Activated CD4-positive, alpha-beta memory T cell treated with anti-CD3 and anti-CD28 coated beads for 36 hours (primary cell): Measurements from ENCODE around the gene OTOP3. TPM values are rescaled to one million over a fixed set of nuclear protein-coding genes. Genes with fewer than 3 reads are reported as not detected.

ENCODE experiments used
- CTCF ChIA-PET: fragments of 350-600 bp; sonication (Branson Sonifier 250); formaldehyde crosslinking; loops from one replicate; lab custom pipeline; 2021; ENCODE audit warnings: antibody characterized with exemption, inconsistent platforms; lab: Charles Lee
- POLR2A ChIA-PET: fragments of 350-600 bp; sonication (Branson Sonifier 250); formaldehyde crosslinking; loops from one replicate; lab custom pipeline; 2021; ENCODE audit warnings: antibody characterized with exemption; lab: Charles Lee
- DNase-seq: peaks from one replicate; pipeline ENCODE4 v3.0.0-alpha.2; 2020
- H3K27ac Mint-ChIP-seq: one replicate; pipeline ENCODE4 v1.8.0; 2021; ENCODE audit warnings: mixed read lengths
- H3K27me3 Mint-ChIP-seq: one replicate; pipeline ENCODE4 v1.8.0; 2021; ENCODE audit warnings: mixed read lengths
- H3K36me3 Mint-ChIP-seq: one replicate; pipeline ENCODE4 v1.8.0; 2021; ENCODE audit warnings: mixed read lengths
- H3K4me1 Mint-ChIP-seq: one replicate; pipeline ENCODE4 v1.8.0; 2021; ENCODE audit warnings: low read depth, mixed read lengths
- H3K4me3 Mint-ChIP-seq: one replicate; pipeline ENCODE4 v1.8.0; 2021; ENCODE audit warnings: mild to moderate bottlenecking, mixed read lengths
- H3K9me3 Mint-ChIP-seq: one replicate; pipeline ENCODE4 v1.8.0; 2021; ENCODE audit warnings: mixed read lengths
- intact Hi-C: fragments of 100-400 bp; cut with micrococcal nuclease; formaldehyde crosslinking; loops from one replicate; pipeline ENCODE4 v1.15.1; 2023
- total RNA-seq, 2 experiments: library from RNA; stranded (reverse); gene quantifications; one replicate each; pipeline ENCODE4 v1.2.3, GENCODE V29; 2021

OTOP3 gene
- total RNA-seq, 2 experiments from 2014 or later = not detected

GRCh38 chr17:74928786-74929185 is 6.9 kb upstream of the OTOP3 start:
- intact Hi-C loops = no loop called here
- CTCF ChIA-PET = interaction anchor here (11.6 kb wide), 1 partner anchor 29 kb away, joined by 195 read pairs; no protein-coding TSS in a partner anchor
- Mint-ChIP-seq H3K9me3 (no peaks in the 10 kb centered on the region), H3K36me3 (no peaks in the 10 kb centered on the region), H3K4me3 (no peak overlapping the region), H3K27me3 (peaks cover 53% of the 10 kb centered on the region), H3K4me1 (peaks cover 6% of the 10 kb centered on the region), H3K27ac (no peak overlapping the region)
- DNase-seq = no peak
- POLR2A ChIA-PET = no interaction called here

- no peaks in the 10 kb centered on the region for H3K4me1 Mint-ChIP-seq
- H3K4me3 Mint-ChIP-seq = no peak overlapping the region
- H3K27me3 Mint-ChIP-seq = peaks cover 45% of the 10 kb centered on the region
- ChIA-PET CTCF (interaction anchor here (0.7 kb wide), 1 partner anchor 31 kb away, joined by 3 read pairs; no protein-coding TSS in a partner anchor), POLR2A (no interaction called here)
- no peak for DNase-seq
- intact Hi-C loops = no loop called here
- H3K27ac Mint-ChIP-seq = no peak overlapping the region
- H3K36me3 Mint-ChIP-seq = no peaks in the 10 kb centered on the region
- H3K9me3 Mint-ChIP-seq = no peaks in the 10 kb centered on the region
Measured at GRCh38 chr17:74930535-74931036, 5.1 kb upstream of the OTOP3 start.

GRCh38 chr17:74935048-74935447 is 650 bp upstream of the OTOP3 start:
- POLR2A ChIA-PET = no interaction called here
- H3K9me3 Mint-ChIP-seq = no peaks in the 10 kb centered on the region
- H3K27ac Mint-ChIP-seq = no peak overlapping the region
- intact Hi-C loops = no loop called here
- CTCF ChIA-PET = interaction anchor here (0.9 to 1.8 kb wide), 2 partner anchors 27 to 144 kb away, joined by 3 read pairs; no protein-coding TSS in a partner anchor
- no peak for DNase-seq
- H3K27me3 Mint-ChIP-seq = peaks cover 55% of the 10 kb centered on the region
- no peaks in the 10 kb centered on the region for H3K4me1 Mint-ChIP-seq
- H3K36me3 Mint-ChIP-seq = no peaks in the 10 kb centered on the region
- H3K4me3 Mint-ChIP-seq = no peak overlapping the region

- peaks cover 44% of the 10 kb centered on the region for H3K27me3 Mint-ChIP-seq
- no peaks in the 10 kb centered on the region for H3K4me1 Mint-ChIP-seq
- POLR2A ChIA-PET = no interaction called here
- H3K27ac Mint-ChIP-seq = no peak overlapping the region
- intact Hi-C loops = no loop called here
- DNase-seq = no peak
- H3K9me3 Mint-ChIP-seq = no peaks in the 10 kb centered on the region
- H3K36me3 Mint-ChIP-seq = no peaks in the 10 kb centered on the region
- no peak overlapping the region for H3K4me3 Mint-ChIP-seq
- CTCF ChIA-PET = interaction anchor here (1.8 kb wide), 1 partner anchor 21 kb away, joined by 6 read pairs; no protein-coding TSS in a partner anchor
Measured at GRCh38 chr17:74936470-74936799, 737 bp downstream of the OTOP3 start.

- DNase-seq = no peak
- no peaks in the 10 kb centered on the region for H3K9me3 Mint-ChIP-seq
- H3K4me1 Mint-ChIP-seq = no peaks in the 10 kb centered on the region
- no peak overlapping the region for H3K27ac Mint-ChIP-seq
- ChIA-PET POLR2A (no interaction called here), CTCF (interaction anchor here (1.8 kb wide), 1 partner anchor 20 kb away, joined by 6 read pairs; no protein-coding TSS in a partner anchor)
- H3K36me3 Mint-ChIP-seq = no peaks in the 10 kb centered on the region
- no peak overlapping the region for H3K4me3 Mint-ChIP-seq
- H3K27me3 Mint-ChIP-seq = peaks cover 49% of the 10 kb centered on the region
- intact Hi-C loops = no loop called here
Measured at GRCh38 chr17:74937064-74938051, 1.7 kb downstream of the OTOP3 start.

- Mint-ChIP-seq H3K27ac (no peak overlapping the region), H3K9me3 (no peaks in the 10 kb centered on the region), H3K4me3 (no peak overlapping the region), H3K27me3 (peaks cover 43% of the 10 kb centered on the region), H3K36me3 (no peaks in the 10 kb centered on the region), H3K4me1 (no peaks in the 10 kb centered on the region)
- intact Hi-C loops = no loop called here
- no peak for DNase-seq
- CTCF ChIA-PET = no interaction called here
- POLR2A ChIA-PET = no interaction called here
Measured at GRCh38 chr17:74938194-74938950, 2.7 kb downstream of the OTOP3 start.

- H3K4me1 Mint-ChIP-seq = no peaks in the 10 kb centered on the region
- CTCF ChIA-PET = interaction anchor here (1.0 to 1.4 kb wide), 2 partner anchors 18 to 298 kb away, joined by 3 to 6 read pairs; no protein-coding TSS in a partner anchor
- no peak overlapping the region for H3K27ac Mint-ChIP-seq
Measured at GRCh38 chr17:74939534-74939933, 3.8 kb downstream of the OTOP3 start.

GRCh38 chr17:74941128-74941725 is 5.5 kb downstream of the OTOP3 start:
- H3K4me3 Mint-ChIP-seq = no peak overlapping the region
- no peaks in the 10 kb centered on the region for H3K9me3 Mint-ChIP-seq
- no peak for DNase-seq
- peaks cover 35% of the 10 kb centered on the region for H3K27me3 Mint-ChIP-seq
- no peaks in the 10 kb centered on the region for H3K4me1 Mint-ChIP-seq
- ChIA-PET POLR2A (no interaction called here), CTCF (no interaction called here)
- no peaks in the 10 kb centered on the region for H3K36me3 Mint-ChIP-seq
- intact Hi-C loops = no loop called here
- no peak overlapping the region for H3K27ac Mint-ChIP-seq

More at GRCh38 chr17:74939534-74939933, 3.8 kb downstream of the OTOP3 start:
- H3K4me3 Mint-ChIP-seq = no peak overlapping the region
- peaks cover 38% of the 10 kb centered on the region for H3K27me3 Mint-ChIP-seq
- POLR2A ChIA-PET = no interaction called here
- no peak for DNase-seq
- H3K9me3 Mint-ChIP-seq = no peaks in the 10 kb centered on the region
- intact Hi-C loops = no loop called here
- H3K36me3 Mint-ChIP-seq = no peaks in the 10 kb centered on the region

GRCh38 chr17:74943808-74944522 is 8.3 kb downstream of the OTOP3 start:
- DNase-seq = no peak
- no peak overlapping the region for H3K4me3 Mint-ChIP-seq

GRCh38 chr17:74945543-74945942 is 9.8 kb downstream of the OTOP3 start:
- CTCF ChIA-PET = interaction anchor here (1.0 to 2.1 kb wide), 2 partner anchors 12 to 16 kb away, joined by 3 to 14 read pairs; no protein-coding TSS in a partner anchor
- intact Hi-C loops = no loop called here

More at GRCh38 chr17:74943808-74944522, 8.3 kb downstream of the OTOP3 start:
- ChIA-PET POLR2A (no interaction called here), CTCF (interaction anchor here (2.1 kb wide), 1 partner anchor 17 kb away, joined by 14 read pairs; no protein-coding TSS in a partner anchor)
- Mint-ChIP-seq H3K27me3 (peaks cover 13% of the 10 kb centered on the region), H3K27ac (no peak overlapping the region), H3K9me3 (no peaks in the 10 kb centered on the region), H3K4me1 (no peaks in the 10 kb centered on the region), H3K36me3 (no peaks in the 10 kb centered on the region)
- intact Hi-C loops = no loop called here

GRCh38 chr17:74946641-74947040 is 10.9 kb downstream of the OTOP3 start:
- Mint-ChIP-seq H3K27me3 (peaks cover 8% of the 10 kb centered on the region), H3K36me3 (no peaks in the 10 kb centered on the region), H3K9me3 (no peaks in the 10 kb centered on the region), H3K27ac (no peak overlapping the region), H3K4me1 (no peaks in the 10 kb centered on the region), H3K4me3 (no peak overlapping the region)
- POLR2A ChIA-PET = no interaction called here
- CTCF ChIA-PET = interaction anchor here (1.0 to 2.5 kb wide), 2 partner anchors 10 to 15 kb away, joined by 3 to 13 read pairs; no protein-coding TSS in a partner anchor
- intact Hi-C loops = no loop called here
- no peak for DNase-seq

More at GRCh38 chr17:74945543-74945942, 9.8 kb downstream of the OTOP3 start:
- Mint-ChIP-seq H3K9me3 (no peaks in the 10 kb centered on the region), H3K4me3 (no peak overlapping the region), H3K27me3 (peaks cover 8% of the 10 kb centered on the region), H3K27ac (no peak overlapping the region), H3K36me3 (no peaks in the 10 kb centered on the region), H3K4me1 (no peaks in the 10 kb centered on the region)
- no peak for DNase-seq
- POLR2A ChIA-PET = no interaction called here
